ENCODE measurements around the gene TMEM72.

TMEM72 gene

GRCh38 chr10:44889834-44890233, 21.3 kb upstream of the TMEM72 start:
- no peak for DNase-seq (ENCODE audit: low read depth in 2 of 3, low spot score in 1 of 3)

- DNase-seq (ENCODE audit: low read depth in 2 of 3, low spot score in 1 of 3) = no peak
These were observed 20.2 kb upstream of the TMEM72 start for GRCh38 chr10:44890696-44891563.

GRCh38 chr10:44891721-44892120, 19.4 kb upstream of the TMEM72 start:
- DNase-seq (ENCODE audit: low read depth in 2 of 3, low spot score in 1 of 3) = no peak

- no peak for DNase-seq (ENCODE audit: low read depth in 2 of 3, low spot score in 1 of 3)
These were observed 17.3 kb upstream of the TMEM72 start for GRCh38 chr10:44893604-44894468.

GRCh38 chr10:44894691-44895090, 16.4 kb upstream of the TMEM72 start:
- no peak for DNase-seq (ENCODE audit: low read depth in 2 of 3, low spot score in 1 of 3)

GRCh38 chr10:44895280-44895679, 15.9 kb upstream of the TMEM72 start:
- DNase-seq (ENCODE audit: low read depth in 2 of 3, low spot score in 1 of 3) = no peak

GRCh38 chr10:44897049-44897448, 14.1 kb upstream of the TMEM72 start:
- no peak for DNase-seq (ENCODE audit: low read depth in 2 of 3, low spot score in 1 of 3)

GRCh38 chr10:44898665-44899064, 12.5 kb upstream of the TMEM72 start:
- DNase-seq (ENCODE audit: low read depth in 2 of 3, low spot score in 1 of 3) = no peak

GRCh38 chr10:44899450-44900080, 11.6 kb upstream of the TMEM72 start:
- DNase-seq (ENCODE audit: low read depth in 2 of 3, low spot score in 1 of 3) = no peak

GRCh38 chr10:44902941-44903545, 8.1 kb upstream of the TMEM72 start:
- DNase-seq (ENCODE audit: low read depth in 2 of 3, low spot score in 1 of 3) = no peak

- no peak for DNase-seq (ENCODE audit: low read depth in 2 of 3, low spot score in 1 of 3)
These were observed 4.7 kb upstream of the TMEM72 start for GRCh38 chr10:44906486-44906885.

- no peak for DNase-seq (ENCODE audit: low read depth in 2 of 3, low spot score in 1 of 3)
These were observed 3.6 kb upstream of the TMEM72 start for GRCh38 chr10:44907556-44907955.

- DNase-seq (ENCODE audit: low read depth in 2 of 3, low spot score in 1 of 3) = no peak
These were observed 2.9 kb upstream of the TMEM72 start for GRCh38 chr10:44908066-44908749.

- DNase-seq (ENCODE audit: low read depth in 2 of 3, low spot score in 1 of 3) = no peak
These were observed 2.1 kb upstream of the TMEM72 start for GRCh38 chr10:44908936-44909630.

- DNase-seq (ENCODE audit: low read depth in 2 of 3, low spot score in 1 of 3) = no peak
These were observed 1.2 kb upstream of the TMEM72 start for GRCh38 chr10:44909910-44910309.

GRCh38 chr10:44910602-44911001, 535 bp upstream of the TMEM72 start:
- DNase-seq (ENCODE audit: low read depth in 2 of 3, low spot score in 1 of 3) = no peak

GRCh38 chr10:44911951-44912350, 814 bp downstream of the TMEM72 start:
- DNase-seq (ENCODE audit: low read depth in 2 of 3, low spot score in 1 of 3) = no peak

- no peak for DNase-seq (ENCODE audit: low read depth in 2 of 3, low spot score in 1 of 3)
These were observed 2.4 kb downstream of the TMEM72 start for GRCh38 chr10:44913350-44914081.

- no peak for DNase-seq (ENCODE audit: low read depth in 2 of 3, low spot score in 1 of 3)
These were observed 3.8 kb downstream of the TMEM72 start for GRCh38 chr10:44914891-44915290.

Data from stimulated activated CD4-positive, alpha-beta T cell treated with anti-CD3 and anti-CD28 coated beads, Interleukin-12 subunit alpha, Interleukin-12 subunit beta, amount 100 ng/mL, for 48 hours (primary cell).